Measurements from ENCODE around the gene DCBLD2. TPM values are rescaled to one million over a fixed set of nuclear protein-coding genes. Genes with fewer than 3 reads are reported as not detected.

The DCBLD2 gene
- total RNA-seq, 3 donors from 2014 or later, result 9.6 to 34.8 (median 17.5) TPM

- DNase-seq, result no peak
- no peak for ATAC-seq
- intact Hi-C loops (cut with DNase I, micrococcal nuclease), result no loop called here
- Histone ChIP-seq H3K9me3 (no peaks in the 10 kb centered on the region), H3K4me3 (no peak overlapping the region), H3K36me3 (ENCODE audit: low read depth) (no peaks in the 10 kb centered on the region), H3K4me1 (ENCODE audit: low read depth) (no peaks in the 10 kb centered on the region)
- TF ChIP-seq CTCF (IDR thresholded peaks at IDR 0.05), result no peak
Measured at GRCh38 chr3:98761643-98762229, 139.8 kb downstream of the DCBLD2 start.

- Histone ChIP-seq H3K36me3 (ENCODE audit: low read depth) (no peaks in the 10 kb centered on the region), H3K4me1 (ENCODE audit: low read depth) (no peaks in the 10 kb centered on the region), H3K4me3 (no peak overlapping the region), H3K9me3 (no peaks in the 10 kb centered on the region)
- DNase-seq (no peak), ATAC-seq (no peak)
- TF ChIP-seq CTCF (IDR thresholded peaks at IDR 0.05), result no peak
- intact Hi-C loops (cut with DNase I, micrococcal nuclease), result no loop called here
Measured at GRCh38 chr3:98759629-98760028, 141.9 kb downstream of the DCBLD2 start.

GRCh38 chr3:98755601-98756000 lies 145.9 kb downstream of the DCBLD2 start:
- no peaks in the 10 kb centered on the region for H3K9me3 ChIP-seq
- intact Hi-C loops (cut with DNase I, micrococcal nuclease), result no loop called here

GRCh38 chr3:98754483-98754882 lies 147.0 kb downstream of the DCBLD2 start:
- TF ChIP-seq CTCF (IDR thresholded peaks at IDR 0.05), result no peak
- no peak overlapping the region for H3K4me3 ChIP-seq
- no peaks in the 10 kb centered on the region for H3K9me3 ChIP-seq
- intact Hi-C loops (cut with DNase I, micrococcal nuclease), result no loop called here
- H3K4me1 ChIP-seq (ENCODE audit: low read depth), result no peaks in the 10 kb centered on the region
- DNase-seq (no peak), ATAC-seq (no peak)
- no peaks in the 10 kb centered on the region for H3K36me3 ChIP-seq (ENCODE audit: low read depth)

More at GRCh38 chr3:98755601-98756000, 145.9 kb downstream of the DCBLD2 start:
- DNase-seq, result no peak
- no peaks in the 10 kb centered on the region for H3K36me3 ChIP-seq (ENCODE audit: low read depth)
- no peak overlapping the region for H3K4me3 ChIP-seq
- no peak for ATAC-seq
- TF ChIP-seq CTCF (IDR thresholded peaks at IDR 0.05), result no peak
- H3K4me1 ChIP-seq (ENCODE audit: low read depth), result no peaks in the 10 kb centered on the region

GRCh38 chr3:98750276-98750919 lies 151.1 kb downstream of the DCBLD2 start:
- intact Hi-C loops (cut with DNase I, micrococcal nuclease), result no loop called here
- no peaks in the 10 kb centered on the region for H3K36me3 ChIP-seq (ENCODE audit: low read depth)
- ATAC-seq, result no peak

More at GRCh38 chr3:98750276-98750919, 151.1 kb downstream of the DCBLD2 start:
- no peaks in the 10 kb centered on the region for H3K9me3 ChIP-seq
- DNase-seq, result no peak
- no peaks in the 10 kb centered on the region for H3K4me1 ChIP-seq (ENCODE audit: low read depth)
- no peak overlapping the region for H3K4me3 ChIP-seq
- no peak for TF ChIP-seq CTCF (IDR thresholded peaks at IDR 0.05)

Data from mucosa of descending colon (tissue), 3 donors.